Tibial nerve (tissue), 3 donors: ENCODE data around the gene NIPSNAP3A.

Experiments used
- CTCF ChIP-seq, 5 experiments: fragments of 200-600 bp in 3 of 5; fragments of 450-650 bp in 2 of 5; sonication (generic) in 3 of 5; IDR thresholded peaks; one replicate each; pipeline ENCODE4 v1.5.1; 2016 to 2019; ENCODE audit warnings: antibody characterized with exemption in 5 of 5, mild to moderate bottlenecking in 3 of 5, moderate library complexity in 2 of 5
- POLR2A ChIP-seq, 2 donors: fragments of 450-650 bp; IDR thresholded peaks; one replicate each; pipeline ENCODE4 v1.6.1; 2017; ENCODE audit warnings: antibody characterized with exemption in 2 of 2, mild to moderate bottlenecking in 2 of 2, moderate library complexity in 2 of 2

DNA sequence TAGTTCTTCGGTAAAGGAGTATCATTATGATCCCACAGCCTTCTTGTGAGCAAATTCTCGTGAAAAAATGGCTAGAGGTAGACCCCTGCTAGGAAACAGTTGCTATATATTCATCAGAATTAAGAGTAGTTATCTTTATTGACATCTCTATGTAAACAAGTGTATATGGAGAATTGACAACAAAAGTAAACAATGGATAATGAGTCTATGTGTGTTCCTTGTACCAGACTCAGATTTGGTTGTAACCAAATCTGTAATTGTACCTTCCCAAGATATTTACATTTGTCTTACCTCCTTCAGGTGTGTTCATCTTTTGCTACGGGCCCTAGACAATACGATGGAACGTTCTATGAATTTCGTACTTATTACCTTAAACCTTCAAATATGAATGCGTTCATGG is 18.5 kb downstream of the NIPSNAP3A start:
- TF ChIP-seq CTCF (IDR thresholded peaks at IDR 0.05) (no peak), POLR2A (IDR thresholded peaks at IDR 0.05) (no peak)
